ENCODE data around the gene YY1AP1.

DNA sequence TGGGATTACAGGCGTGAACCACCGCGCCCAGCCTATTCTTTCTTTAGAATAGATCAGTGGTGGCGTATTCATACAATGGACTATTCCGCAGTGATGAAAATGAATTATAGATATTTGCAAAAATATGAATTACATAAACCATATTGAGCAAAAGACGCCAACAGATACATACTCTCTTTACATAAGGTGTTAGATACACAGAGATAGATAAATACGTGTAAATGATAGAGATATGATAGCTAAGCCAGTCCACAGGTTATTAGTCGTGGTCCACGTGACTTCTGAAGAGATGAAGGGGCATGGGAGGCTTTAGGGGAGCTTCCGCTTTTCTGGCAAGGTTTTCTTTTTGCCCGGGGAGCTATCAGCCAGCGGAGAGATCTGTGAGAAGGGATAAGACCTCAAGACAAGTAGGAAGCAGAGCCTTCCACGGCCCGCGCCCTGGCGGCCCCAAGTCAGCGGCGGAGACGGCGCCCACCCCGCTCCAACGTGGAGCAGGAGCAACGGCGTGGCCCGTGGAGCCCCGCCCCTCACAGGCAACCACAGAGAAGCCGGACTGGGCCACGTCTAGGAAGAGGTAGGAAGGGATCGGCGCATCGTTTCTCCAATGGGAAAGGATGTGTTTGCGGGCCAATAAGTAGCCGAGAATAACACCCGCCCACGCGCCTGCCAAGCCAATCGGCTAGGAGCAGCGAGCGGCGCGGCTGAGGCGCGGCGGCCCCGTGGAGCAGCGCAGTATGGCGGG is 78.9 kb downstream of the YY1AP1 start, which contains the start of gene MSTO1:
- TF ChIP-seq, protein P1, sequence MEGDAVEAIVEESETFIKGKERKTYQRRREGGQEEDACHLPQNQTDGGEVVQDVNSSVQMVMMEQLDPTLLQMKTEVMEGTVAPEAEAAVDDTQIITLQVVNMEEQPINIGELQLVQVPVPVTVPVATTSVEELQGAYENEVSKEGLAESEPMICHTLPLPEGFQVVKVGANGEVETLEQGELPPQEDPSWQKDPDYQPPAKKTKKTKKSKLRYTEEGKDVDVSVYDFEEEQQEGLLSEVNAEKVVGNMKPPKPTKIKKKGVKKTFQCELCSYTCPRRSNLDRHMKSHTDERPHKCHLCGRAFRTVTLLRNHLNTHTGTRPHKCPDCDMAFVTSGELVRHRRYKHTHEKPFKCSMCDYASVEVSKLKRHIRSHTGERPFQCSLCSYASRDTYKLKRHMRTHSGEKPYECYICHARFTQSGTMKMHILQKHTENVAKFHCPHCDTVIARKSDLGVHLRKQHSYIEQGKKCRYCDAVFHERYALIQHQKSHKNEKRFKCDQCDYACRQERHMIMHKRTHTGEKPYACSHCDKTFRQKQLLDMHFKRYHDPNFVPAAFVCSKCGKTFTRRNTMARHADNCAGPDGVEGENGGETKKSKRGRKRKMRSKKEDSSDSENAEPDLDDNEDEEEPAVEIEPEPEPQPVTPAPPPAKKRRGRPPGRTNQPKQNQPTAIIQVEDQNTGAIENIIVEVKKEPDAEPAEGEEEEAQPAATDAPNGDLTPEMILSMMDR (IDR thresholded peaks at IDR 0.05), result no peak
- TF ChIP-seq EP300 (IDR thresholded peaks at IDR 0.05; ENCODE audit: low read depth) (no peak), POLR2A (IDR thresholded peaks at IDR 0.05) (peak; percentile 40), POLR2AphosphoS5 (IDR thresholded peaks at IDR 0.05) (peak; percentile 35 to 62 (median 61))
